SK-N-MC (cell line): ENCODE measurements around the gene CELSR1.

Experiments used
- DNase-seq: peaks from one replicate; pipeline ENCODE4 v3.0.0-alpha.2; 2011; ENCODE audit warnings: low read depth, low spot score
- H3K27ac ChIP-seq: fragments of 200-600 bp; sonication (generic); 2 replicates; pipeline ENCODE4 v1.5.1; 2016; ENCODE audit warnings: mixed run types
- H3K36me3 ChIP-seq: fragments of 200-600 bp; sonication (generic); 2 replicates; pipeline ENCODE4 v1.6.1; 2017; ENCODE audit warnings: antibody characterized with exemption, low read length, mixed read lengths; ENCODE audit not compliant: insufficient read depth
- H3K4me3 ChIP-seq: fragments of 200-600 bp; sonication (generic); 2 replicates; pipeline ENCODE4 v1.5.1; 2016
- H3K9ac ChIP-seq: fragments of 200-600 bp; sonication (generic); 2 replicates; pipeline ENCODE4 v1.8.0; 2017; ENCODE audit warnings: mixed run types, mixed read lengths; ENCODE audit not compliant: insufficient read length
- H3K9me3 ChIP-seq: fragments of 200-600 bp; sonication (generic); 2 replicates; pipeline ENCODE4 v1.6.1; 2017; ENCODE audit warnings: low read depth, mild to moderate bottlenecking, antibody characterized with exemption, low read length, moderate library complexity, mixed read lengths
- EZH2 ChIP-seq: fragments of 200-600 bp; sonication (generic); IDR thresholded peaks from one replicate; pipeline ENCODE4 v1.6.1; 2017; ENCODE audit warnings: antibody characterized with exemption
- FOXP2 ChIP-seq: optimal IDR thresholded peaks from 2 replicates; pipeline ENCODE3; 2011; ENCODE audit warnings: mild to moderate bottlenecking, moderate library complexity; ENCODE audit not compliant: insufficient read depth; ENCODE audit errors: extremely low read length, control extremely low read depth
- POLR2AphosphoS5 ChIP-seq: IDR thresholded peaks from 2 replicates; pipeline ENCODE4 v1.6.1; 2012; ENCODE audit warnings: mild to moderate bottlenecking, low read depth, low read length, borderline replicate concordance

CELSR1 gene

DNA sequence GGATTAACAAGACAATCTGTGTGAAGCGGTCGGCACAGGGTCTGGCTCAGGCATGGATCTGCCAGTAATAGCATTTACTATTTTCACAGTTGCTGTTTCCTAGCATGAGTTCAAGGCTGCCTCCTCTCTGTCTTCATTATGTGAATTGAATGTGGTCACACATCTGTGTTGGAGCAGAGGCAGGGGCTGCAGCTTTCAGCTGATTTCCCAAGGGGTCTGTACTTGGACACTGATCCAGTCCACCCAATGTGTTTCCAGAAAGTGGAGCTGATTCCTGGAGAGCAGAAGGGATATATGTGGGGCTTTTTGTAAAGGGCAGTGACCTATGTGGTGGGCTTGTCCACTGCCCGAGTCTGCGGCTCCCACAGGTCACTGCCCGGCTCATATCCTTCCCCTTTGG, 3.5 kb upstream of the CELSR1 start:
- Histone ChIP-seq H3K4me3 (no peak overlapping the region), H3K27ac (no peak overlapping the region), H3K9me3 (no peaks in the 10 kb centered on the region), H3K9ac (no peak overlapping the region), H3K36me3 (no peaks in the 10 kb centered on the region; the same call in 1 of the 2 replicates)
- DNase-seq: no peak
- TF ChIP-seq FOXP2 (no peak), EZH2 (no peak), POLR2AphosphoS5 (no peak)

DNA sequence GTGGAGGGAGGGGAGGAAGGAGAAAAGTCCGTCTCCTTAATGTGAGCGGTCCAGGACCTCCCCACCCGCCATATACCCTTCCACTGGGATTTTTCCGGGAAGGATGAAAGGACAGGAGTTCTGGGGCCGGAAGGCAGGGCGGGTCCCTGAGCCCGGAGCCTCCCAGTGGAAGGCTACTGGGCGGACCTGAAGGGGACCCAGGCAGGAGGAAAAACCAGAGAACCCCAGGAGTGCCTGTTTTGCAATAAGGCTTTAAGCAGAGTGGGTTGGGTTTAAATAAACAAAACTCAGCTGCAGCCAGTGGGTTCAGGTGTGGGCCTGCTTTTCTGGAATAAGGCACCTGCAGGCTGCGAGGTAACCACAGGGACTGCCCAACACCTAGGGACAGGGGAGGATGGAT, 1.7 kb upstream of the CELSR1 start:
- no peak for TF ChIP-seq POLR2AphosphoS5
- no peak for TF ChIP-seq EZH2
- TF ChIP-seq FOXP2: no peak
- Histone ChIP-seq H3K9me3 (no peaks in the 10 kb centered on the region), H3K36me3 (no peaks in the 10 kb centered on the region; the same call in 1 of the 2 replicates), H3K4me3 (peak overlapping the region; percentile 80; the same call in 1 of the 2 replicates), H3K27ac (no peak overlapping the region), H3K9ac (no peak overlapping the region)
- no peak for DNase-seq

DNA sequence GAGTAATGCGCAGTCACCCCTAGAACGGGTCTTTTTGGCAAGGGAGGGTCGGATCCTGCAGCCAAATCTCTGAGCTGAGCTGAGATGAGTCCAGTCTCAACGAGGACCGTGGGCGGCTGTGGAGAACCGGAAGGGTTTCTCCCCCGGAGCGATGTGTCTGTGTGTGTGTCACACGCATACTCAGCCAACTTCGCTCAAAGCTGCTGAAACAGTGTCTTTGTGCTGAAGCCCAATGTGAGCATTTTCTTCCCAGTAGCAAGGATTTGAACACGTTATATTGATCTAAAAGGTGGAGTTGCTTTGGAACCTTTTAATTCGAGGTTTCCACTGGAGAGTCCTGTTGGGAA, 1.4 kb upstream of the CELSR1 start:
- H3K9ac ChIP-seq: no peak overlapping the region

DNA sequence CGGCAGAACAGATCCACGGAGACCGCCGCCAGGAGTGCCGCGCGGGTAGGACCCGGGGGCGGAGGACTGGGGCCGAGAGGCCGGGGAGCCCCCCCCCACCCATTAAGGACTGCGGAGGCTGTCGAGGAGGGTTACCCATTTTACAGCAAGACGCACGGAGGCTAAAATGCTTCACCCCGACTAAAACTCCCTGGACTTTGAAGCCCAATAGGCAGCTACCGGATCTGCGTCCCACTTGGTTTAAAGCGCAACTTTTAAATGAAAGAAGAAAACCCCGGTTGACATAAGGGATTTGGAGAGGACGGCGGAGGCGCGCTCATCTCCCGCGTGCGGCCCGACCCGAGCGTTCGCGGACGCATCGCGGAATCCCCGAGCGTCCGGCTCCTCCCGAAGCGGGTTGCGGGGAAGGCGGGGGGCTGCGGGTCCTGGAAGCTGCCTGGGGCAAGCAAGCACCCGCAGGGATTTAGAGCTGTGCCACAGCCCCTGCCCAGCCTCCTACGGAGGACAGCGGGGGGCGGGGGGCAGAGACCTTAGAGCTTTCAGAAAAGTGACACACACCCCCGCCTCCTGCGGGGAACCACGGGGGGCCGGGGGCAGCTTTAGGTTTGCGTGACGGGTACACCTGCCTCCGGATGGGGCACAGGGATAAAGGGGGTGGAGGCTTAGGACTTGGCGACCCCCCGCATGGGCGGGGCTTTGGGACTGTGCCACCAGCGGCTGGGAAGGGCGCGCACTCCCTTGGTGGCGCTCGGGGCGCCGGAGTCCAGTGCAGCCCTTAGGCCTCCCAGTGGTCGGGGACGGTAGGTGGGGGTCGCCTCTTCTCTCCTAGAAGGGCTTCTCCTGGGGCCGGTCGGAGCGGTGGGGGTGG, 760 bp upstream of the CELSR1 start:
- no peak for DNase-seq

More for the DNA sequence above, 1.4 kb upstream of the CELSR1 start:
- no peaks in the 10 kb centered on the region; the same call in 1 of the 2 replicates for H3K36me3 ChIP-seq
- no peaks in the 10 kb centered on the region for H3K9me3 ChIP-seq
- peak overlapping the region; percentile 80 for H3K4me3 ChIP-seq
- H3K27ac ChIP-seq: no peak overlapping the region
- TF ChIP-seq EZH2: no peak
- TF ChIP-seq POLR2AphosphoS5: no peak
- no peak for TF ChIP-seq FOXP2
- DNase-seq: no peak

DNA sequence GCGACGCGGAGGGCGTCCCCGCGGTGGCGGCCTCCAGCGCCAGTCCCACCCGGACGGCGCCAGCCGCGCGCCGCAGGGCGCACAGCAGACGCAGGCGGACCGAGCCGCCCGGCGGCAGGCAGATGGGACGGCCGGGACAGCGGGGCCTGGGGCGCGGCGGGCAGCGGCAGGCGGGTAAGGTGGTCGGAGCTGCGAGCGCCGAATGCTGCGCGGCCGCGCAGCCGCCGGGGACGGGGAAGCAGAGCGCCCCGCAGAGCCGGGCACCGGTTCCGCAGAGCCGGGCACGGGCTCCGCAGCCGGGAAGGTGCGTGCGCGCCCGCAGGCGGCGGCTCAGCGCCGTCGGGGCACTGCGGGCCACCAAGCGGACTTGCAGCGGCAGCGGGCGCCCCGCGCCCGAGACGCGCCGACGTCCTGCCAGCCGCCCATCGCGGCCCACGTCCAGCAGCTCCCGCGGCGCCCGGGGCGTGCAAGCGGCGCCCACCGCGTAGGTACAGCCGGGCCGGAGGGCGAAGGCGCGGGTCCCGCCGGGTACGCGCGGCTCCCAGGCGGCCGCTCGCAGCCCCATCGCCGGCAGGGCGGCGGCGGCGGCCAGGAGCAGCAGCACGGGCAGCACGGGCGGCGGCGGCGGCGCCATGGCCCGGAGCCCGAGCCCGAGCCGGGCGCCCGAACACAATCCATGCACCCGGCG, 739 bp downstream of the CELSR1 start:
- no peak for TF ChIP-seq POLR2AphosphoS5
- TF ChIP-seq FOXP2: no peak
- no peak for TF ChIP-seq EZH2
- Histone ChIP-seq H3K27ac (no peak overlapping the region), H3K36me3 (no peaks in the 10 kb centered on the region; the same call in 1 of the 2 replicates), H3K4me3 (peak overlapping the region; percentile 77), H3K9ac (peak overlapping the region; percentile 41), H3K9me3 (no peaks in the 10 kb centered on the region)
- no peak for DNase-seq

More for the DNA sequence above, 760 bp upstream of the CELSR1 start:
- Histone ChIP-seq H3K36me3 (no peaks in the 10 kb centered on the region; the same call in 1 of the 2 replicates), H3K4me3 (peak overlapping the region; percentile 80), H3K9ac (no peak overlapping the region), H3K9me3 (no peaks in the 10 kb centered on the region), H3K27ac (no peak overlapping the region)
- no peak for TF ChIP-seq POLR2AphosphoS5
- TF ChIP-seq FOXP2: no peak
- TF ChIP-seq EZH2: no peak

DNA sequence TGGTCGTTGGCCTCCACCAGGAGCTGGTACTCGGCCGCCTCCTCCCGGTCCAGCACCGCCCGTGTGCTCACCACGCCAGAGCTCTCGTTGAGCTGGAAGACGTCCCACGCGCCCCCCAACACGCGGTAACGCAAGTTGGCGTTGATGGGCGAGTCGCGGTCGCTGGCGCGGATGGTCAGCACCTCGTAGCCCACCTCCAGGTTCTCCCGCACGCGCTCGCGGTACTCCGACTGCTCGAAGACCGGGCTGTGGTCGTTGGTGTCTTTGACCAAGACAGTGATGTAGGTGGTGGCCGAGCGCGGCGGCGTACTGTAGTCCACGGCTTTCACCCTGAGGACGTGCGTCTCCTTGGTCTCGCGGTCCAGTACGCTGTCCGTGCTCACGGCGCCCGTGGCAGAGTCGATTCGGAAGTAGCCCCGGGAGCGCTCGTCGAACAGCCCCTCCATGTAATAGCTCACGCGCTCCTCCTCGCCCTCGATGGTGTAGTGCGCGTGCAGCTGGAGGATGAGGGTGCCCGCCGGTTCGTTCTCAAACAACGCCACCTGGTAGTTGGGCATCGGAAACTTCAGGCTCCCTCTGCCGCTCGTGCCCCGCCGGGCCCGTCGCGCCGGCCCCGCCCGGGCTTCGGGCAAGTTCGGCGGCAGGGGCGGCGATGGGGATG, 1.4 kb downstream of the CELSR1 start:
- H3K9me3 ChIP-seq: no peaks in the 10 kb centered on the region
- no peak overlapping the region for H3K4me3 ChIP-seq
- TF ChIP-seq EZH2 (no peak), FOXP2 (no peak), POLR2AphosphoS5 (no peak)
- no peak for DNase-seq
- H3K36me3 ChIP-seq: no peaks in the 10 kb centered on the region; the same call in 1 of the 2 replicates
- no peak overlapping the region for H3K9ac ChIP-seq
- H3K27ac ChIP-seq: no peak overlapping the region

DNA sequence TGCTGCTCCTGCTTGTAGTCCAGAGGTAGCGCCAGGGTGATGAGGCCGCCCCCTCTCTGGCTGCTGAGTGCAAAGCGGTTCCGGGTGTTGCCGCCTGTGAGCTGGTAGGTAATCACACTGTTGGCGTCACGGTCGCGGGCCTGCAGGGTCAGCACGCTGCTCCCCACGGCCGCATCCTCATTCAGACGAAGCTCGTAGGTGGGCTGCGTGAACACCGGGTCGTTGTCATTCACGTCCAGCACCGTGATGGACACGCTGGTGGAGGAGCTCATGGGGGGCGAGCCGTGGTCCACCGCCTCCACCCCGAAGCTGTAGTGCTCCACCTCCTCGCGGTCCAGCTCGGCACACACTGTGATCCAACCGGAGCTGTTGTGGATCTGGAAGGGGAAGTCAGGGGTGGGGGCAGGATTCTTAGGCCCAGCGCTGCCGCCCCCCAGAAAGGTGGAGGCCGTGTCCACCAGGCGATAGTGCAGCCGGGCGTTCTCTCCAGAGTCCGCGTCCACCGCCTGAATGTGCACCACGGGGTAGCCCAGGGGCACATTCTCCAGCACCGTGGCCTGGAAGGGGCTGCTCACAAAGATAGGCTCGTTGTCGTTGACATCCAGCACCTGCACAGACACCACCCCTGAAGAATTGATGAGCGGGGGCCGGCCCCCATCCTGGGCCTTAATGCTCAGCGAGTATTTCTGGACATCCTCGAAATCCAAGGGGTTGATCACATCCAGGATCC, 2.4 kb downstream of the CELSR1 start:
- Histone ChIP-seq H3K4me3 (no peak overlapping the region), H3K9me3 (no peaks in the 10 kb centered on the region), H3K36me3 (no peaks in the 10 kb centered on the region; the same call in 1 of the 2 replicates), H3K9ac (no peak overlapping the region), H3K27ac (no peak overlapping the region)
- TF ChIP-seq FOXP2 (no peak), POLR2AphosphoS5 (no peak), EZH2 (no peak)
- no peak for DNase-seq
